GM12864 (cell line): ENCODE data around the gene SYNPO2.
"Not testable (repeated sequence)": the region's sequence is repeated elsewhere in the genome, so short reads cannot be mapped to it uniquely, and the experiment has no call there.

ENCODE experiments used
- DNase-seq: peaks from one replicate; pipeline ENCODE4 v3.0.0-alpha.2; 2011; ENCODE audit warnings: low read depth
- H3K4me3 ChIP-seq: 2 replicates; pipeline ENCODE4 v1.5.1; 2011; ENCODE audit warnings: mild to moderate bottlenecking, low read depth, low read length, control low read depth
- CTCF ChIP-seq: IDR thresholded peaks from 2 replicates; pipeline ENCODE4 v1.5.1; 2011; ENCODE audit warnings: low read depth, mild to moderate bottlenecking, moderate library complexity, low read length, control low read depth, inconsistent platforms; ENCODE audit errors: missing control alignments

The SYNPO2 gene

GRCh38 chr4:118865091-118865708, 23.5 kb upstream of the SYNPO2 start:
- TF ChIP-seq CTCF: peak; percentile 83
- H3K4me3 ChIP-seq: no peak overlapping the region
- DNase-seq: peak; percentile 19

DNA sequence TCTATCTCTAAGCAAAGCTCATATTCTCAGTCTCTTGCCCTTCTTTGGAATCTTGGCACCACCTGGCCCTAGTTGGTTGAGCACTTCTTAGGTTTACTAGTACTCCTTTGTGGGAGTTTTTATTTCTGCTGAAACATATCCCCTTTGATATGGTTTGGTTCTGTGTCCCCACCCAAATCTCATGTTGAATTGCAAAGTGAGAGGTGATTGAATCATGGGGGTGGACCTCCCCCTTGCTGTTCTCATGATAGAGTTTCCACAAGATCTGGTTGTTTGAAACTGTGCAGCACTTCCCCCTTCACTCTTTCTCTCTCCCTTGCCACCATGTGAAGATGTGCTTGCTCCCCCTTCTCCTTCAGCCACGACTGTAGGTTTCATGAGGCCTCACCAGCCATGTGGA, 22.2 kb upstream of the SYNPO2 start:
- no peak overlapping the region for H3K4me3 ChIP-seq
- DNase-seq: no peak
- TF ChIP-seq CTCF: no peak

- H3K4me3 ChIP-seq: no peak overlapping the region
- TF ChIP-seq CTCF: no peak
- no peak for DNase-seq
These were observed 21.2 kb upstream of the SYNPO2 start for GRCh38 chr4:118867311-118868067.

- TF ChIP-seq CTCF: no peak
- H3K4me3 ChIP-seq: no peak overlapping the region
- DNase-seq: no peak
These were observed 18.8 kb upstream of the SYNPO2 start for GRCh38 chr4:118869808-118870342.

- TF ChIP-seq CTCF: no peak
- no peak overlapping the region for H3K4me3 ChIP-seq
- no peak for DNase-seq
These were observed 16.5 kb upstream of the SYNPO2 start for GRCh38 chr4:118872181-118872580.

- TF ChIP-seq CTCF: no peak
- H3K4me3 ChIP-seq: no peak overlapping the region
- DNase-seq: no peak
These were observed 10.9 kb upstream of the SYNPO2 start for GRCh38 chr4:118877797-118878196.

GRCh38 chr4:118878507-118878906, 10.1 kb upstream of the SYNPO2 start:
- H3K4me3 ChIP-seq, DNase-seq: not testable (repeated sequence)
